CD4-positive, alpha-beta T cell (primary cell): ENCODE data around the gene GRID1. TPM values are rescaled to one million over a fixed set of nuclear protein-coding genes. Genes with fewer than 3 reads are reported as not detected.

Experiments used
- ATAC-seq: fragments of 200-7000 bp; cut with Tn5 transposase; one replicate; pipeline ENCODE4 v1.10.0; 2022; ENCODE audit warnings: mild to moderate bottlenecking; ENCODE audit not compliant: poor library complexity
- CTCF ChIA-PET: fragments of 350-600 bp; sonication (Branson Sonifier 250); formaldehyde crosslinking; loops from one replicate; lab custom pipeline; 2021; ENCODE audit warnings: antibody characterized with exemption, inconsistent platforms; lab: Charles Lee
- POLR2A ChIA-PET: fragments of 350-600 bp; sonication (Branson Sonifier 250); formaldehyde crosslinking; loops from one replicate; lab custom pipeline; 2021; ENCODE audit warnings: antibody characterized with exemption, inconsistent platforms; lab: Charles Lee
- DNase-seq, 14 experiments: peaks; one replicate each; pipeline ENCODE4 v3.0.0-alpha.2; 2013 to 2020; ENCODE audit warnings: mixed read lengths in 2 of 14
- H3K27ac ChIP-seq, 2 donors: one replicate each; pipeline versions ENCODE4 v1.5.1 to v1.7.0; 2013; ENCODE audit warnings: low read length in 2 of 2, low read depth in 1 of 2, mild to moderate bottlenecking in 1 of 2
- H3K27me3 ChIP-seq, 2 experiments: 1 replicate in 1 of 2; 2 replicates in 1 of 2; pipeline versions ENCODE4 v1.6.1 to v1.7.0; 2013; ENCODE audit warnings: low read length in 2 of 2, control low read depth in 1 of 2, mild to moderate bottlenecking in 1 of 2, moderate library complexity in 1 of 2; ENCODE audit not compliant: insufficient read depth in 2 of 2, control insufficient read depth in 1 of 2
- H3K36me3 ChIP-seq: one replicate; pipeline ENCODE4 v1.6.1; 2013; ENCODE audit warnings: low read length, control low read depth; ENCODE audit not compliant: insufficient read depth
- H3K4me1 ChIP-seq: one replicate; pipeline ENCODE4 v1.6.1; 2013; ENCODE audit warnings: low read length, control low read depth; ENCODE audit not compliant: insufficient read depth
- H3K4me3 ChIP-seq: one replicate; pipeline ENCODE4 v1.5.1; 2013; ENCODE audit warnings: mild to moderate bottlenecking, low read length, moderate library complexity
- H3K9me3 ChIP-seq, 2 experiments: 1 replicate in 1 of 2; 2 replicates in 1 of 2; pipeline versions ENCODE4 v1.6.1 to v1.7.0; 2013; ENCODE audit warnings: low read length in 2 of 2, mild to moderate bottlenecking in 2 of 2, control low read depth in 1 of 2, moderate library complexity in 1 of 2; ENCODE audit not compliant: control insufficient read depth in 1 of 2, insufficient read depth in 1 of 2
- H3K27ac Mint-ChIP-seq: one replicate; pipeline ENCODE4 v1.8.0; 2020; ENCODE audit warnings: mixed read lengths
- H3K27me3 Mint-ChIP-seq: one replicate; pipeline ENCODE4 v1.8.0; 2021; ENCODE audit warnings: mixed read lengths
- H3K36me3 Mint-ChIP-seq: one replicate; pipeline ENCODE4 v1.8.0; 2021; ENCODE audit warnings: low read depth, mixed read lengths
- H3K4me1 Mint-ChIP-seq: one replicate; pipeline ENCODE4 v1.8.0; 2021; ENCODE audit warnings: low read depth, mixed read lengths
- H3K4me3 Mint-ChIP-seq: one replicate; pipeline ENCODE4 v1.8.0; 2020; ENCODE audit warnings: mild to moderate bottlenecking, mixed read lengths
- H3K9me3 Mint-ChIP-seq: one replicate; pipeline ENCODE4 v1.8.0; 2020; ENCODE audit warnings: mixed read lengths
- intact Hi-C, 2 experiments: fragments of 100-400 bp; cut with DNase I in 1 of 2; cut with micrococcal nuclease in 1 of 2; formaldehyde crosslinking; loops; one replicate each; pipeline versions ENCODE4 v1.15.1 to v1.9.0; 2023 to 2025; cut with DNase I, micrococcal nuclease
- total RNA-seq, 174 experiments: library from RNA in 2 of 174; stranded (reverse) in 2 of 174; gene quantifications; one replicate each; pipeline ENCODE4 v1.2.3 and lab custom pipeline; 2021 to 2026
- TF ChIP-seq, protein P1 (sequence below): fragments of 200-600 bp; IDR thresholded peaks from one replicate; pipeline ENCODE4 v1.8.0; 2022; ENCODE audit warnings: antibody characterized with exemption, mild to moderate bottlenecking

The GRID1 gene
- total RNA-seq, 2 experiments from 2014 or later, result not detected

DNA sequence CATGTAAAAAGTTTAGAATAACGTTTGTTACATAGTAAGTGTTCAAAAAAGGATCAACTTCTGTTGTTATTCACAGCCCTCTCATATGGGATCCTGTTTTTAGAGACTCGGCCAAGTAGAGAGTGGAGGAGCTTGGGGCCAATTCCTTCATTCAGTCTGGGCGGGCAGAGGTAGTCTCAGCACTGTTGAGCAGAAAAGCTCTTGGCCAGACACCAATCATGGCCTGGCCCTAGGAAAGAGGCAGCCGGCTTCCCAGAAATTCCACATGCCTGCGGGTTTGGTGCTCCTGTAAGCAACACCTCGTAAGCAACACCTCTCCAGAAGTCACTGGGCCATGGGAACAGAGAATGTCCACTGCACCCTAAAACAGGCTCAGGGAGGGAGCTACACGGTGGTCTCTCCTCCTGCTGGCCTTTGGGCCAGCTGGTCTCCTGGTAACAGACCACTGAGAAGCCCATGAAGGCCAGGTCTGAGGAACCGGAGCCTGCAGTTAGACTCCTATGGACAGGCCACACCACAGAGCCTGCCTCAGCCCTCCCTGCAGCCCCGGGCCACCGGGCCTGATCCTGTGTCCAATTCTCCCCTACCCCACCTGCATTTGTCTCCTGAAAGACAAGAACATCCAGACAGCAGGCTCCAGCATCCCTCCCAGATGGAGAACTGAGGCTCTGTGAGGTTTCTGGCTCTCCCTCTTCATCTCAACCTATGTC is 149.1 kb downstream of the GRID1 start:
- Mint-ChIP-seq H3K27ac (no peak overlapping the region), H3K36me3 (no peaks in the 10 kb centered on the region), H3K27me3 (peaks cover 4% of the 10 kb centered on the region), H3K4me3 (no peak overlapping the region), H3K4me1 (no peaks in the 10 kb centered on the region), H3K9me3 (no peaks in the 10 kb centered on the region)
- no peak for DNase-seq
- H3K4me3 ChIP-seq, result no peak overlapping the region
- peaks cover 0 to 5% of the 10 kb centered on the region in 2 experiments for H3K9me3 ChIP-seq
- no peak overlapping the region for H3K27ac ChIP-seq
- CTCF ChIA-PET, result no interaction called here
- POLR2A ChIA-PET, result no interaction called here
- no peaks in the 10 kb centered on the region for H3K36me3 ChIP-seq
- intact Hi-C loops, result no loop called here
- no peak for ATAC-seq
- H3K4me1 ChIP-seq, result no peaks in the 10 kb centered on the region
- peaks cover 0 to 2% of the 10 kb centered on the region in 2 experiments for H3K27me3 ChIP-seq
- TF ChIP-seq, protein P1, sequence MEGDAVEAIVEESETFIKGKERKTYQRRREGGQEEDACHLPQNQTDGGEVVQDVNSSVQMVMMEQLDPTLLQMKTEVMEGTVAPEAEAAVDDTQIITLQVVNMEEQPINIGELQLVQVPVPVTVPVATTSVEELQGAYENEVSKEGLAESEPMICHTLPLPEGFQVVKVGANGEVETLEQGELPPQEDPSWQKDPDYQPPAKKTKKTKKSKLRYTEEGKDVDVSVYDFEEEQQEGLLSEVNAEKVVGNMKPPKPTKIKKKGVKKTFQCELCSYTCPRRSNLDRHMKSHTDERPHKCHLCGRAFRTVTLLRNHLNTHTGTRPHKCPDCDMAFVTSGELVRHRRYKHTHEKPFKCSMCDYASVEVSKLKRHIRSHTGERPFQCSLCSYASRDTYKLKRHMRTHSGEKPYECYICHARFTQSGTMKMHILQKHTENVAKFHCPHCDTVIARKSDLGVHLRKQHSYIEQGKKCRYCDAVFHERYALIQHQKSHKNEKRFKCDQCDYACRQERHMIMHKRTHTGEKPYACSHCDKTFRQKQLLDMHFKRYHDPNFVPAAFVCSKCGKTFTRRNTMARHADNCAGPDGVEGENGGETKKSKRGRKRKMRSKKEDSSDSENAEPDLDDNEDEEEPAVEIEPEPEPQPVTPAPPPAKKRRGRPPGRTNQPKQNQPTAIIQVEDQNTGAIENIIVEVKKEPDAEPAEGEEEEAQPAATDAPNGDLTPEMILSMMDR, result no peak

GRCh38 chr10:86216886-86217285 is 149.7 kb downstream of the GRID1 start:
- no peak for DNase-seq
- no peaks in the 10 kb centered on the region for H3K36me3 Mint-ChIP-seq
- H3K4me1 Mint-ChIP-seq, result no peaks in the 10 kb centered on the region
- no peaks in the 10 kb centered on the region for H3K36me3 ChIP-seq
- intact Hi-C loops, result no loop called here
- TF ChIP-seq, protein P1, result no peak
- H3K27me3 ChIP-seq, result peaks cover 0 to 2% of the 10 kb centered on the region in 2 experiments
- peaks cover 0 to 5% of the 10 kb centered on the region in 2 experiments for H3K9me3 ChIP-seq
- H3K4me3 Mint-ChIP-seq, result no peak overlapping the region
- no peak overlapping the region for H3K27ac Mint-ChIP-seq
- no peak for ATAC-seq
- no peak overlapping the region for H3K27ac ChIP-seq
- POLR2A ChIA-PET, result no interaction called here
- CTCF ChIA-PET, result no interaction called here
- H3K9me3 Mint-ChIP-seq, result no peaks in the 10 kb centered on the region
- no peak overlapping the region for H3K4me3 ChIP-seq
- H3K27me3 Mint-ChIP-seq, result peaks cover 4% of the 10 kb centered on the region
- no peaks in the 10 kb centered on the region for H3K4me1 ChIP-seq

DNA sequence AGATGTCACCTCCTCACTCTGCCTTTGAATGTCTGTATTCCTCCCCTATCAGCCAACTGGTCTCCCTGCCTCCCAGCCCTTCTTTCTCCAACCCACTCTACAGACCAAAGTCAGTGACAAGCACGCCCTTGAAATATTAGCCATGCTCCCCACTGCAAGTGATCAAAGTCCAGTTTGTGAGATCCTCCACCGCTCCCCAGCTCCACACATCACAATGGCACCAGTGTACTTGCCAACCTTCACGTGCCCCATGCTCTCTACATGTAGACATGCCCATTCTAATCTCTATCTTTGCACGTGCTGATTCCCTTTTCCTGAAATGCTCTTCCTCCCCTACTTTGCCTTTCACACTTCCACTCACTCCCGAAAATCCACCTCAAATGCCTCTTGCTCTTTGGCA is 150.9 kb downstream of the GRID1 start:
- POLR2A ChIA-PET, result no interaction called here
- no peak overlapping the region for H3K4me3 Mint-ChIP-seq
- no peaks in the 10 kb centered on the region for H3K27me3 Mint-ChIP-seq
- H3K27me3 ChIP-seq, result peaks cover 0 to 2% of the 10 kb centered on the region in 2 experiments
- ATAC-seq (no peak), DNase-seq (no peak)
- TF ChIP-seq, protein P1, result no peak
- H3K9me3 Mint-ChIP-seq, result no peaks in the 10 kb centered on the region
- H3K36me3 ChIP-seq, result no peaks in the 10 kb centered on the region
- intact Hi-C loops, result no loop called here
- no peaks in the 10 kb centered on the region for H3K4me1 ChIP-seq
- no peak overlapping the region for H3K27ac ChIP-seq
- no peak overlapping the region for H3K4me3 ChIP-seq
- CTCF ChIA-PET, result no interaction called here
- H3K4me1 Mint-ChIP-seq, result no peaks in the 10 kb centered on the region
- no peak overlapping the region for H3K27ac Mint-ChIP-seq
- H3K9me3 ChIP-seq, result peaks cover 0 to 5% of the 10 kb centered on the region in 2 experiments
- no peaks in the 10 kb centered on the region for H3K36me3 Mint-ChIP-seq
